Esophagus muscularis mucosa (tissue), 4 donors: ENCODE results near the gene CUX1.

Experiments
- EP300 ChIP-seq: sonication (generic); formaldehyde crosslinking; IDR thresholded peaks from one replicate; pipeline ENCODE4 v1.6.1; 2017; ENCODE audit warnings: antibody characterized with exemption
- POLR2A ChIP-seq: fragments of 450-650 bp; IDR thresholded peaks from one replicate; pipeline ENCODE4 v1.6.1; 2017; ENCODE audit warnings: antibody characterized with exemption, moderate library complexity, mild to moderate bottlenecking, low read depth
- POLR2AphosphoS5 ChIP-seq, 2 donors: sonication (generic); formaldehyde crosslinking; IDR thresholded peaks; one replicate each; pipeline ENCODE4 v1.6.1; 2017; ENCODE audit warnings: antibody characterized with exemption in 2 of 2
- TF ChIP-seq, protein P1 (sequence below), 3 experiments: fragments of 200-600 bp in 2 of 3; fragments of 450-650 bp in 1 of 3; sonication (generic) in 2 of 3; IDR thresholded peaks; one replicate each; pipeline ENCODE4 v1.5.1; 2017 to 2019; ENCODE audit warnings: antibody characterized with exemption in 3 of 3, mild to moderate bottlenecking in 2 of 3, moderate library complexity in 1 of 3

DNA sequence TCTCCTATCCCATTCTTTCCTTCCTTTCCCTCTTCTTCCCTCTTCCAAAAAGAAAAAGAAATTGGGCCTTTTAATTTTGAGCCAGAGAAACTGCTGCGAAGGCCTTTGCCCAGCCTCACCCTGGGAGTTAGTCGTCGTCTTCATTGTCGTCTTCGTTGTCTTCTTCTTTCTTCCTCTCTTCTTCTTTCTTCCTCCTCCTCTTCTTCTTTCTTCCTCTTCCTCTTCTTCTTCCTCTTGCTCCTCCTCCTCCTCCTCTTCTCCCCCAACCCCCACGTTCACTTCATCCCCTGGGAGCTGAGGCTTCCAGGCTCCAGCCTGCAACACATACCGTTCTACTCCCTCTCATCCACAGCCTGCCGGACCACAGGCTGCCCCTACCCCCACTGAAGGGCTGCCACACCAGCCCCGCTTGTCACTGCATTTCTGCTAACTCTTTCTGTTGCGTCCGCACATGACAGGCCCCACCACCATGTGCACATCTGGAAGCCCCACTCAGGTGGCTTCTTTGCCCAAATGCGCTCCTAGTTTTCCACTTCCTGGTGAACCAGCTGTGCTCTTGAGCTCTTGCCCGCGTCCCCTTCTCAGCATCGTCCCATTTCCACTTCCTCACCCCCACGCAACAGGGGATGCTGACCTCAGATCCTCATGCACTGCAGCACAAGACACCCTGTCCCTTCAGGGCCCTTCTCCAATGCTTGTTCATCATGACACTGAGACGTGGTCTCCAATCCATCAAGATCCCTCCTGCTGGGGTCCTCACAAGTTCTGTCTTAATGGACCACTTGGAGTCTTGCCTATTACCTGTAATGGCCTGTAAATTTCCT is 374.3 kb downstream of the CUX1 start:
- TF ChIP-seq POLR2AphosphoS5 (IDR thresholded peaks at IDR 0.05) (no peak), POLR2A (no peak), EP300 (no peak)
- TF ChIP-seq, protein P1, sequence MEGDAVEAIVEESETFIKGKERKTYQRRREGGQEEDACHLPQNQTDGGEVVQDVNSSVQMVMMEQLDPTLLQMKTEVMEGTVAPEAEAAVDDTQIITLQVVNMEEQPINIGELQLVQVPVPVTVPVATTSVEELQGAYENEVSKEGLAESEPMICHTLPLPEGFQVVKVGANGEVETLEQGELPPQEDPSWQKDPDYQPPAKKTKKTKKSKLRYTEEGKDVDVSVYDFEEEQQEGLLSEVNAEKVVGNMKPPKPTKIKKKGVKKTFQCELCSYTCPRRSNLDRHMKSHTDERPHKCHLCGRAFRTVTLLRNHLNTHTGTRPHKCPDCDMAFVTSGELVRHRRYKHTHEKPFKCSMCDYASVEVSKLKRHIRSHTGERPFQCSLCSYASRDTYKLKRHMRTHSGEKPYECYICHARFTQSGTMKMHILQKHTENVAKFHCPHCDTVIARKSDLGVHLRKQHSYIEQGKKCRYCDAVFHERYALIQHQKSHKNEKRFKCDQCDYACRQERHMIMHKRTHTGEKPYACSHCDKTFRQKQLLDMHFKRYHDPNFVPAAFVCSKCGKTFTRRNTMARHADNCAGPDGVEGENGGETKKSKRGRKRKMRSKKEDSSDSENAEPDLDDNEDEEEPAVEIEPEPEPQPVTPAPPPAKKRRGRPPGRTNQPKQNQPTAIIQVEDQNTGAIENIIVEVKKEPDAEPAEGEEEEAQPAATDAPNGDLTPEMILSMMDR (IDR thresholded peaks at IDR 0.05), result no peak
